ENCODE results near the gene RNF215. TPM values are rescaled to one million over a fixed set of nuclear protein-coding genes. Genes with fewer than 3 reads are reported as not detected.

RNF215 gene
- total and polyA plus RNA-seq, 2 of the 13 experiments (the other 11 are each of a cell fraction or from before 2014, with no cell fraction given), result 5.3 to 6.1 TPM

- TF ChIP-seq, protein P1, sequence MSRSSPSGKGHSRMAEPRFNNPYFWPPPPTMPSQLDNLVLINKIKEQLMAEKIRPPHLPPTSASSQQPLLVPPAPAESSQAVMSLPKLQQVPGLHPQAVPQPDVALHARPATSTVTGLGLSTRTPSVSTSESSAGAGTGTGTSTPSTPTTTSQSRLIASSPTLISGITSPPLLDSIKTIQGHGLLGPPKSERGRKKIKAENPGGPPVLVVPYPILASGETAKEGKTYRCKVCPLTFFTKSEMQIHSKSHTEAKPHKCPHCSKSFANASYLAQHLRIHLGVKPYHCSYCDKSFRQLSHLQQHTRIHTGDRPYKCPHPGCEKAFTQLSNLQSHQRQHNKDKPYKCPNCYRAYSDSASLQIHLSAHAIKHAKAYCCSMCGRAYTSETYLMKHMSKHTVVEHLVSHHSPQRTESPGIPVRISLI (CRISPR knock-in tag; IDR thresholded peaks at IDR 0.05; ENCODE audit: borderline replicate concordance), result no peak
- no peak for TF ChIP-seq ZBTB38 (CRISPR knock-in tag; IDR thresholded peaks at IDR 0.05)
- no peak for TF ChIP-seq ZNF788 (CRISPR knock-in tag; IDR thresholded peaks at IDR 0.05; ENCODE audit: borderline replicate concordance)
These were observed 49.8 kb downstream of the RNF215 start (continued) for GRCh38 chr22:30337461-30337778.

GRCh38 chr22:30336752-30337460 is 50.3 kb downstream of the RNF215 start:
- in situ Hi-C loops (cut with HindIII; ENCODE audit: extremely low pct_ligation_motif_present, low pct_unique_long_range_greater_than_20kb) (no loop called here), intact Hi-C loops (cut with micrococcal nuclease; ENCODE audit: unreplicated experiment) (no loop called here)
- Histone ChIP-seq H3K79me2 (ENCODE audit: insufficient read depth, low read length) (no peaks in the 10 kb centered on the region), H3K9ac (ENCODE audit: insufficient read depth, low read depth, low read length) (no peak overlapping the region), H3K27ac (ENCODE audit: extremely low read length, insufficient read depth, low read length) (no peak overlapping the region), H3K4me1 (ENCODE audit: insufficient read depth, low read length) (peaks cover 20% of the 10 kb centered on the region), H2AFZ (ENCODE audit: low read length) (no peak overlapping the region), H3K9me3 (ENCODE audit: low read length) (no peaks in the 10 kb centered on the region), H3K27me3 (ENCODE audit: control insufficient read depth in 1 of 2, insufficient read depth in 2 of 2, low read length in 2 of 2) (no peaks in the 10 kb centered on the region), H4K20me1 (ENCODE audit: insufficient read depth, low read length) (no peaks in the 10 kb centered on the region; the same call in 1 of the 2 replicates), H3K4me3 (replicated peaks in 1 of 3; ENCODE audit: insufficient read depth in 1 of 3, low read depth in 2 of 3, low read length in 3 of 3) (no peak overlapping the region), H3K4me2 (ENCODE audit: low read depth, low read length) (no peak overlapping the region), H3K36me3 (replicated peaks in 1 of 2; ENCODE audit: control insufficient read depth in 1 of 2, insufficient read depth in 2 of 2, low read length in 2 of 2) (peaks cover 49 to 89% of the 10 kb centered on the region in 2 experiments)
- ChIA-PET POLR2A (interaction anchor here (0.6 to 2.3 kb wide), 3 partner anchors 10 to 499 kb away, joined by 3 to 11 read pairs (median 4); partner anchors contain the start of genes ASCC2, CCDC157, SF3A1 and TBC1D10A), CTCF (ENCODE audit: low intra/inter-chr PET ratio, low total read pairs) (no interaction called here)
- ATAC-seq (no peak), DNase-seq (ENCODE audit: low spot score) (no peak), FAIRE-seq (no peak)
- BruUV-seq (replicated peaks), result no TSS peak
- WGBS (ENCODE audit: low lambda C conversion rate), result 97% methylated on average over 4 of the region's 4 CpGs
- TF ChIP-seq CC2D1A (CRISPR knock-in tag; IDR thresholded peaks at IDR 0.05), result no peak
- TF ChIP-seq ZNF24 (IDR thresholded peaks at IDR 0.05), result no peak
- TF ChIP-seq, protein P2, sequence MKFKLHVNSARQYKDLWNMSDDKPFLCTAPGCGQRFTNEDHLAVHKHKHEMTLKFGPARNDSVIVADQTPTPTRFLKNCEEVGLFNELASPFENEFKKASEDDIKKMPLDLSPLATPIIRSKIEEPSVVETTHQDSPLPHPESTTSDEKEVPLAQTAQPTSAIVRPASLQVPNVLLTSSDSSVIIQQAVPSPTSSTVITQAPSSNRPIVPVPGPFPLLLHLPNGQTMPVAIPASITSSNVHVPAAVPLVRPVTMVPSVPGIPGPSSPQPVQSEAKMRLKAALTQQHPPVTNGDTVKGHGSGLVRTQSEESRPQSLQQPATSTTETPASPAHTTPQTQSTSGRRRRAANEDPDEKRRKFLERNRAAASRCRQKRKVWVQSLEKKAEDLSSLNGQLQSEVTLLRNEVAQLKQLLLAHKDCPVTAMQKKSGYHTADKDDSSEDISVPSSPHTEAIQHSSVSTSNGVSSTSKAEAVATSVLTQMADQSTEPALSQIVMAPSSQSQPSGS (CRISPR knock-in tag; IDR thresholded peaks at IDR 0.05), result no peak
- no peak for TF ChIP-seq ZNF782 (CRISPR knock-in tag; IDR thresholded peaks at IDR 0.05; ENCODE audit: borderline replicate concordance)
- no peak for TF ChIP-seq ZBTB3 (CRISPR knock-in tag; IDR thresholded peaks at IDR 0.05; ENCODE audit: borderline replicate concordance, low read depth)
- no peak for TF ChIP-seq ZNF260 (CRISPR knock-in tag; IDR thresholded peaks at IDR 0.05; ENCODE audit: borderline replicate concordance, low read depth)
- TF ChIP-seq, protein P3, sequence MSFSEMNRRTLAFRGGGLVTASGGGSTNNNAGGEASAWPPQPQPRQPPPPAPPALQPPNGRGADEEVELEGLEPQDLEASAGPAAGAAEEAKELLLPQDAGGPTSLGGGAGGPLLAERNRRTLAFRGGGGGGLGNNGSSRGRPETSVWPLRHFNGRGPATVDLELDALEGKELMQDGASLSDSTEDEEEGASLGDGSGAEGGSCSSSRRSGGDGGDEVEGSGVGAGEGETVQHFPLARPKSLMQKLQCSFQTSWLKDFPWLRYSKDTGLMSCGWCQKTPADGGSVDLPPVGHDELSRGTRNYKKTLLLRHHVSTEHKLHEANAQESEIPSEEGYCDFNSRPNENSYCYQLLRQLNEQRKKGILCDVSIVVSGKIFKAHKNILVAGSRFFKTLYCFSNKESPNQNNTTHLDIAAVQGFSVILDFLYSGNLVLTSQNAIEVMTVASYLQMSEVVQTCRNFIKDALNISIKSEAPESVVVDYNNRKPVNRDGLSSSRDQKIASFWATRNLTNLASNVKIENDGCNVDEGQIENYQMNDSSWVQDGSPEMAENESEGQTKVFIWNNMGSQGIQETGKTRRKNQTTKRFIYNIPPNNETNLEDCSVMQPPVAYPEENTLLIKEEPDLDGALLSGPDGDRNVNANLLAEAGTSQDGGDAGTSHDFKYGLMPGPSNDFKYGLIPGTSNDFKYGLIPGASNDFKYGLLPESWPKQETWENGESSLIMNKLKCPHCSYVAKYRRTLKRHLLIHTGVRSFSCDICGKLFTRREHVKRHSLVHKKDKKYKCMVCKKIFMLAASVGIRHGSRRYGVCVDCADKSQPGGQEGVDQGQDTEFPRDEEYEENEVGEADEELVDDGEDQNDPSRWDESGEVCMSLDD (CRISPR knock-in tag; IDR thresholded peaks at IDR 0.05; ENCODE audit: borderline replicate concordance), result no peak
- no peak for TF ChIP-seq PREB (CRISPR knock-in tag; IDR thresholded peaks at IDR 0.05)
- TF ChIP-seq, protein P4, sequence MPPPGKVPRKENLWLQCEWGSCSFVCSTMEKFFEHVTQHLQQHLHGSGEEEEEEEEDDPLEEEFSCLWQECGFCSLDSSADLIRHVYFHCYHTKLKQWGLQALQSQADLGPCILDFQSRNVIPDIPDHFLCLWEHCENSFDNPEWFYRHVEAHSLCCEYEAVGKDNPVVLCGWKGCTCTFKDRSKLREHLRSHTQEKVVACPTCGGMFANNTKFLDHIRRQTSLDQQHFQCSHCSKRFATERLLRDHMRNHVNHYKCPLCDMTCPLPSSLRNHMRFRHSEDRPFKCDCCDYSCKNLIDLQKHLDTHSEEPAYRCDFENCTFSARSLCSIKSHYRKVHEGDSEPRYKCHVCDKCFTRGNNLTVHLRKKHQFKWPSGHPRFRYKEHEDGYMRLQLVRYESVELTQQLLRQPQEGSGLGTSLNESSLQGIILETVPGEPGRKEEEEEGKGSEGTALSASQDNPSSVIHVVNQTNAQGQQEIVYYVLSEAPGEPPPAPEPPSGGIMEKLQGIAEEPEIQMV (CRISPR knock-in tag; IDR thresholded peaks at IDR 0.05; ENCODE audit: low read depth), result no peak
- TF ChIP-seq REPIN1 (CRISPR knock-in tag; IDR thresholded peaks at IDR 0.05; ENCODE audit: borderline replicate concordance, low read depth), result no peak
- no peak for TF ChIP-seq ZNF674 (CRISPR knock-in tag; IDR thresholded peaks at IDR 0.05; ENCODE audit: low read depth)
